Lower lobe of right lung (tissue), 2 donors: Measurements from ENCODE around the gene VKORC1. TPM values are rescaled to one million over a fixed set of nuclear protein-coding genes. Genes with fewer than 3 reads are reported as not detected.

Source experiments
- ATAC-seq, 2 donors: fragments of 200-7000 bp; cut with Tn5 transposase; one replicate each; pipeline ENCODE4 v1.9.1; 2020 to 2022; ENCODE audit warnings: mild to moderate bottlenecking in 2 of 2, moderate library complexity in 2 of 2
- DNase-seq: peaks from one replicate; pipeline ENCODE4 v3.0.0-alpha.2; 2020
- H3K27ac ChIP-seq: fragments of 200-600 bp; one replicate; pipeline ENCODE4 v1.8.0; 2022
- H3K27me3 ChIP-seq: fragments of 200-600 bp; one replicate; pipeline ENCODE4 v1.8.0; 2022; ENCODE audit warnings: low read depth
- H3K36me3 ChIP-seq: fragments of 200-600 bp; one replicate; pipeline ENCODE4 v1.8.0; 2022; ENCODE audit warnings: mild to moderate bottlenecking
- H3K4me1 ChIP-seq: fragments of 200-600 bp; one replicate; pipeline ENCODE4 v1.8.0; 2022
- H3K4me3 ChIP-seq: fragments of 200-600 bp; one replicate; pipeline ENCODE4 v1.8.0; 2022; ENCODE audit warnings: mild to moderate bottlenecking
- H3K9me3 ChIP-seq: fragments of 200-600 bp; one replicate; pipeline ENCODE4 v1.8.0; 2022
- intact Hi-C: fragments of 100-400 bp; cut with DNase I; formaldehyde crosslinking; loops from one replicate; pipeline ENCODE4 v1.11.0; 2022
- total RNA-seq: library from RNA; stranded (reverse); fragmentation: NEBNext Ultra II Directional; extraction: Animal tissue kit (Norgen Biotek cat#: 25700); gene quantifications from one replicate; pipeline ENCODE4 v1.2.1, GENCODE V29; 2021
- TF ChIP-seq, protein P1 (sequence below): fragments of 200-600 bp; IDR thresholded peaks from one replicate; pipeline ENCODE4 v1.8.0; 2022; ENCODE audit warnings: antibody characterized with exemption, mild to moderate bottlenecking
- donor health status: DM: no; HTN: yes; CAD: no; lungs with severe emphysema.

VKORC1 gene
- total RNA-seq, 1 donor from 2014 or later: 65.6 TPM

DNA sequence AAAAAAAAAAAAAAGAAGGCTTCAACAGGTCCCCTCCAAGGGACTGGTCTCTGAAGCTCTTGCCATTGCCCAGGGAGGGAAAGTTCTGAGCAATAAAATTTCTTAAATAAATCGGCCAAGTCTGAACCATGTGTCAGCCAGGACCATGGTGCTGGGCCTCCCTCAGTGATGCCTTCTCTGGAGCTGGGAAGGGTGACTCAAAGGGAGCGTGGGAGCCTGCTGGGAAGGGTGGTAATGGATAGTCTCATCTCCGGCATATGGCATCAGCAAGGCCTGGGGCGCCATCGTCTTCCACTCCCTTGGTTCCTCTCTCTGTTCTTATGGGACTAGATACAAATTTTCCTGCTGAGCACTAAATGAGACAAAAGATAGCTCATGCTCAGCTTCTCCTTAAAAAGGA, 2.3 kb downstream of the VKORC1 start:
- Histone ChIP-seq H3K27me3 (no peaks in the 10 kb centered on the region), H3K4me3 (no peak overlapping the region), H3K4me1 (peaks cover 25% of the 10 kb centered on the region), H3K27ac (no peak overlapping the region), H3K36me3 (peaks cover 31% of the 10 kb centered on the region), H3K9me3 (no peaks in the 10 kb centered on the region)
- no peak for DNase-seq
- ATAC-seq: no peak
- TF ChIP-seq, protein P1, sequence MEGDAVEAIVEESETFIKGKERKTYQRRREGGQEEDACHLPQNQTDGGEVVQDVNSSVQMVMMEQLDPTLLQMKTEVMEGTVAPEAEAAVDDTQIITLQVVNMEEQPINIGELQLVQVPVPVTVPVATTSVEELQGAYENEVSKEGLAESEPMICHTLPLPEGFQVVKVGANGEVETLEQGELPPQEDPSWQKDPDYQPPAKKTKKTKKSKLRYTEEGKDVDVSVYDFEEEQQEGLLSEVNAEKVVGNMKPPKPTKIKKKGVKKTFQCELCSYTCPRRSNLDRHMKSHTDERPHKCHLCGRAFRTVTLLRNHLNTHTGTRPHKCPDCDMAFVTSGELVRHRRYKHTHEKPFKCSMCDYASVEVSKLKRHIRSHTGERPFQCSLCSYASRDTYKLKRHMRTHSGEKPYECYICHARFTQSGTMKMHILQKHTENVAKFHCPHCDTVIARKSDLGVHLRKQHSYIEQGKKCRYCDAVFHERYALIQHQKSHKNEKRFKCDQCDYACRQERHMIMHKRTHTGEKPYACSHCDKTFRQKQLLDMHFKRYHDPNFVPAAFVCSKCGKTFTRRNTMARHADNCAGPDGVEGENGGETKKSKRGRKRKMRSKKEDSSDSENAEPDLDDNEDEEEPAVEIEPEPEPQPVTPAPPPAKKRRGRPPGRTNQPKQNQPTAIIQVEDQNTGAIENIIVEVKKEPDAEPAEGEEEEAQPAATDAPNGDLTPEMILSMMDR: no peak
- intact Hi-C loops: no loop called here

DNA sequence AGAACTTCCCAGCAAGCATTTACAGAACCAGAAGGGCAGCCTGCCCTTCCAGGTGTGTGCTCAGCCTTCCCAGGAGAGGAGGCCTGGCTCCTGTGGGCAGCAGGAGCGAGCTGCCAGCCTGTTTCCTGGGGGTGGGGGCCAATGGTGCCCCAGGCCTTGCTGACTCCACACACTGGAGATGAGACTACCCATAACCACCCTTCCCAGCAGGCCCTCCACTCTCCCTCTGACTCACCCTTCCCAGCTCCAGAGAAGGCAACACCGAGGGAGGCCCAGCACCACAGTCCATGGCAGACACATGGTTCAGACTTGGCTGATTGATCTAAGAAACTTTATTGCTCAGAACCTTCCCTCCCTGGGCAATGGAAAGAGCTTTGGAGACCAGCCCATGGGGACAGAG, 4.1 kb downstream of the VKORC1 start:
- no peak for ATAC-seq
- TF ChIP-seq, protein P1: no peak
- intact Hi-C loops: no loop called here
- no peak overlapping the region for H3K27ac ChIP-seq
- H3K9me3 ChIP-seq: no peaks in the 10 kb centered on the region
- H3K4me3 ChIP-seq: no peak overlapping the region
- no peak for DNase-seq
- H3K36me3 ChIP-seq: peaks cover 36% of the 10 kb centered on the region
- no peaks in the 10 kb centered on the region for H3K27me3 ChIP-seq
- H3K4me1 ChIP-seq: peaks cover 18% of the 10 kb centered on the region

DNA sequence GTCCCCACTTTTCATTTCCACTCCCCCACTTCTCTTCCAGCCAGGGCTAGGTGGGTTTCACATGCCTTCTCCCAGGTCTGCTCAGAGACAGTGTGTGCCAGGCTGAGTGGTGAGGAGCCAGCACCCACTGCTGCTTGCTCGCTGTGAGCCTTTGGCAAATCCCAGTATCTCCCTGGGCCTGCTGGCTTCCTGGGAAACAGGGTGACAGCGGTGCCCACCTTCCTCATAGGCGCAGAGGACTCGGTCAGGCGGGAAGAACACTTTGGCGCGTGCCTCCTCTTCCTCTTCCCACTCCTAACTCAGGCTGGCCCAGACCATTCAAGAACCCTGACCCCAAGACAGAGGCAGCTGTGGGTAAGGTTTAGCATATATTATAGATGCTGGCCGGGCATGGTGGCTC, 5.4 kb downstream of the VKORC1 start:
- Histone ChIP-seq H3K27ac (no peak overlapping the region), H3K27me3 (no peaks in the 10 kb centered on the region), H3K4me1 (peaks cover 11% of the 10 kb centered on the region), H3K36me3 (peaks cover 49% of the 10 kb centered on the region), H3K9me3 (no peaks in the 10 kb centered on the region), H3K4me3 (no peak overlapping the region)
- TF ChIP-seq, protein P1: no peak
- ATAC-seq (no peak), DNase-seq (no peak)
- intact Hi-C loops: no loop called here

DNA sequence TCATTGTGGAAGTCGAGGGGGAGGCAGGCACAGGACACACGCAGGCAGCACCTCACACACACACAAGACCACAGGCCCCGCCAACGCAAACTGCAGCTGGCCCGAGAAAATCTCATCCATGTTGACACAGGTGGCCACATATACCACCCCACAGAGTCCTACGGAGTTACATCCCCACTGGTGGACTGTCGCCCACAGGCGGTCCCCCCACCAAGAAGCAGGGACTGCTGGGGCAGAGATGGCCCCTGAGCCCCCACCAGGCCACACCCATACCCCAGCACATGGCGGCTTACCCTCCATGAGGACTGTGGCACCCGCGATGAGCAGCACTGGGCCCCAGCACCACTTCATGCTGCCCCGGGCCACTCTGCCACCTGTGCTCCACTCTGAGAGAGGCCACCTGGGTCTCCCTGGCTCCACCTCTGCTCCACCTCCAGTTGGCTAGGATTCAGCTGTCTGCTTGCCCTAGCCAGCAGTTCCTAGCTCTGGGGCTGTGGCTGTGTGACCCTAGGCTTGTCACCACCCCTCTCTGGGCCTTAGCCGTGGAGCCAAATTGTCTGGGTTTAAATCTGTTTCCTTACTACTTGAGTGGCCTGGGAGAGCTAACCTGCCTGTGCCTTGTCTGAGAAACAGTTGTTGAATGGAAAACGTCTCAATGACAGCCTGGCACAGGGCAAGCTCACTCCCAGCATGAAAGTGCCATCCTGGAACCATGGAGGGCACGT, 6.0 kb downstream of the VKORC1 start, which contains the start of gene PRSS53:
Gene PRSS53 (minus strand): TSS at position 485 of the 725 bp plus-strand sequence. CDS start 134 bp downstream, at position 351.
- no peak within 1 kb of the TSS for H3K4me3 ChIP-seq
- DNase-seq (no peak), ATAC-seq (no peak)
- H3K4me1 ChIP-seq: peaks cover 7% of the 10 kb centered on the region
- H3K9me3 ChIP-seq: no peaks in the 10 kb centered on the region
- H3K27me3 ChIP-seq: no peaks in the 10 kb centered on the region
- intact Hi-C loops: no loop called here
- TF ChIP-seq, protein P1: no peak
- peaks cover 55% of the 10 kb centered on the region for H3K36me3 ChIP-seq
- H3K27ac ChIP-seq: no peak within 1 kb of the TSS

DNA sequence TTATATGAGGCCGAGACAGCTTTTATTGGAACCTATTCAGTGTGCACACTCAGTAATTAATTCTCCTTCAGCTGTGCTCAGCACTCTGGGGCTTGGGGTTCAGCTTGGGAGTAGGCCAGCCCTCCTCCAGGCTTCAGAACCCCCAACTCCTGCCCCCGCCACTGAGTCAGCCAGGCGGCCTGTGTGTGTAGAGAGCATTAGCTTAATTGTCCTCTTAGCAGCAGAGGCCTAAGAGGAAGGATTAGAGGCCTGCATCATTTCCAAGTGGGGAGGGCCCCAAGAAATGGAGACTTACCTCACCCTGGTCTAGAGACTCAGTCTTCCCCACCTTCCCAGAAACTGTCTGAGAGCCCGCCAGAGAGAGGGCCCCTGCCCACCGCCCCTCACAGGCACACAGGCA, 6.6 kb downstream of the VKORC1 start:
- DNase-seq (no peak), ATAC-seq (no peak)
- no peak overlapping the region for H3K27ac ChIP-seq
- TF ChIP-seq, protein P1: no peak
- H3K27me3 ChIP-seq: no peaks in the 10 kb centered on the region
- no peak overlapping the region for H3K4me3 ChIP-seq
- peaks cover 61% of the 10 kb centered on the region for H3K36me3 ChIP-seq
- H3K4me1 ChIP-seq: peaks cover under 1% of the 10 kb centered on the region
- H3K9me3 ChIP-seq: no peaks in the 10 kb centered on the region
- intact Hi-C loops: no loop called here
